ENCODE measurements around the gene PSMG3.

Gene PSMG3

GRCh38 chr7:1580422-1581030, 10.7 kb upstream of the PSMG3 start:
- no peak for DNase-seq (ENCODE audit: low read depth in 2 of 2)

- DNase-seq (ENCODE audit: low read depth in 2 of 2): peak; percentile 39 to 47
Observed at GRCh38 chr7:1579481-1580421, 9.9 kb upstream of the PSMG3 start.

GRCh38 chr7:1578513-1578912, 8.7 kb upstream of the PSMG3 start:
- no peak for DNase-seq (ENCODE audit: low read depth in 2 of 2)

- no peak for DNase-seq (ENCODE audit: low read depth in 2 of 2)
Observed at GRCh38 chr7:1576521-1577253, 6.9 kb upstream of the PSMG3 start.

GRCh38 chr7:1575809-1576208, 6.0 kb upstream of the PSMG3 start:
- DNase-seq (ENCODE audit: low read depth in 2 of 2): no peak

GRCh38 chr7:1572111-1572822, 2.4 kb upstream of the PSMG3 start:
- no peak for DNase-seq (ENCODE audit: low read depth in 2 of 2)

- DNase-seq (ENCODE audit: low read depth in 2 of 2): no peak
Observed at GRCh38 chr7:1569440-1569832, 396 bp downstream of the PSMG3 start.

- DNase-seq (ENCODE audit: low read depth in 2 of 2): no peak
Observed at GRCh38 chr7:1569016-1569415, 816 bp downstream of the PSMG3 start.

- no peak for DNase-seq (ENCODE audit: low read depth in 2 of 2)
Observed at GRCh38 chr7:1567896-1568510, 1.8 kb downstream of the PSMG3 start.

- DNase-seq (ENCODE audit: low read depth in 2 of 2): no peak
Observed at GRCh38 chr7:1567049-1567771, 2.6 kb downstream of the PSMG3 start.

GRCh38 chr7:1566687-1567048, 3.2 kb downstream of the PSMG3 start:
- DNase-seq (ENCODE audit: low read depth in 2 of 2): no peak

GRCh38 chr7:1564603-1565022, 5.2 kb downstream of the PSMG3 start:
- DNase-seq (ENCODE audit: low read depth in 2 of 2): no peak

- DNase-seq (ENCODE audit: low read depth in 2 of 2): no peak
Observed at GRCh38 chr7:1563981-1564602, 5.7 kb downstream of the PSMG3 start.

- DNase-seq (ENCODE audit: low read depth in 2 of 2): no peak
Observed at GRCh38 chr7:1562597-1563051, 7.2 kb downstream of the PSMG3 start.

- no peak for DNase-seq (ENCODE audit: low read depth in 2 of 2)
Observed at GRCh38 chr7:1562116-1562515, 7.7 kb downstream of the PSMG3 start.

GRCh38 chr7:1561036-1561940, 8.5 kb downstream of the PSMG3 start:
- DNase-seq (ENCODE audit: low read depth in 2 of 2): no peak

- no peak for DNase-seq (ENCODE audit: low read depth in 2 of 2)
Observed at GRCh38 chr7:1560620-1561031, 9.2 kb downstream of the PSMG3 start.

- no peak for DNase-seq (ENCODE audit: low read depth in 2 of 2)
Observed at GRCh38 chr7:1559626-1560590, 9.9 kb downstream of the PSMG3 start.

Measured in stimulated activated CD8-positive, alpha-beta memory T cell treated with anti-CD3 and anti-CD28 coated beads, Interleukin-2, amount 100 ng/mL, for 1 hour (primary cell).